ENCODE results near the gene ABCA3. TPM values are rescaled to one million over a fixed set of nuclear protein-coding genes. Genes with fewer than 3 reads are reported as not detected.

Gene ABCA3
- total RNA-seq = 10 to 100 TPM in 8 of 9 donors, 1 to 10 TPM in 1; 3.3 to 30.8 (median 23.4) TPM
- 10 to 100 TPM; 12.4 to 21.3 (median 12.8) TPM for polyA plus RNA-seq
- long read RNA-seq, donor 1 = 0 reads
- long read RNA-seq, donor 2 = 0 reads
- long read RNA-seq, donor 3 = 0 reads
- long read RNA-seq, donor 4, partial matches to known transcripts = 5 of 5 reads
- long read RNA-seq, donor 4, other reads (novel, unspliced or antisense) = 0 of 5 reads
- long read RNA-seq, donor 5, full-length matches to known transcripts = 17 of 47 reads
- long read RNA-seq, donor 5, partial matches to known transcripts = 24 of 47 reads
- long read RNA-seq, donor 5, other reads (novel, unspliced or antisense) = 6 of 47 reads
- long read RNA-seq, donor 6, partial matches to known transcripts = 4 of 4 reads
- long read RNA-seq, donor 6, other reads (novel, unspliced or antisense) = 0 of 4 reads
- long read RNA-seq, donor 7 = 0 reads
- long read RNA-seq, donor 8 = 0 reads
- long read RNA-seq, donor 9 = 0 reads
- long read RNA-seq, donor 10, partial matches to known transcripts = 8 of 8 reads
- long read RNA-seq, donor 10, other reads (novel, unspliced or antisense) = 0 of 8 reads

DNA sequence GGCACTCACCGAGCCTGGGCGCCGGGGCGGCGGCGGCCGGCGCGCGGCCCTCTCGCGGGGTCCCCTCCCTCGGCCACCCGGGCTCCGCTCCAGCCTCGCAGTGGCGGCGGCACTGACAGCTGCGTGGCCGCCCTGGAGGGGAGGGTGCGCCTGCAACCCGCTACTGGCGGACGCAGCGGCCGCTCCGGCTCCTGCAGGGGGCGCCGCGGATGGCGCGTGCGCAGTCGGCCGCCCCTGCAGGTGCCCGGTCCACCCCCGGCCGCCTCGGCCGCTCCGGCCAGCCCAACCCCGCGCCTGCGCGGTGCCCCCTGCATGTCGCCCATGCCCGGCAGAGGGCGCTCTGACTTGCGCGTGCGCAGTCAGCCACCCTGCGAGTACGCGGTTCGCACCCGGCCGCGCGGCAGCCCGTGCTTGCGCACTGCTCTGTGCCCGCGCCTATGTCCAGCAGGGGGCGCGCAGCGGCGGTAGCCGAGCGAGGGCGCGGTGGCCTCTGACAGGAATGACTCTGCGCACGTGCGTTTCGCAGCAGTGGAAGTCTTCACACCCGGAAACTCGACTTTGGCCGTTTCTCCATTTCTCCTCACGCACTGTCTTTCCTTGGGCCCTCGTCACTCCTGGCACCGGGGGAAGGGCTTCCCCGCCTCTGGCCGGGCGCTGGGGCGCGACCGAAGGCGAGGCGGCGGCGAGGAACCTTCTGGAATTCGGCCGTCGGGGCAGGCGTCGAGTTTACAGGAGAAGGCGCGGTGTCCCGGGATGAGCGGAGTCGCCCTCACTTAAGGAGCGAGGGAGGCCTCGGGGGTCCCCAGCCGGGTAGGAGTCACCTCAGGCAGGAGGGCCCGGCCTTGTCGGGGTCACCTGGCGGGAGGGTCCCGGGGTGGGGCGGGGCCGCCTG, at the start of gene ABCA3:
Gene ABCA3 (minus strand): TSS at position 165 of the 892 bp plus-strand sequence. CDS start 14,262 bp downstream, outside the sequence.
- TF ChIP-seq POLR2A (IDR thresholded peaks at IDR 0.05) (peak; percentile 28 to 46), CTCF (IDR thresholded peaks at IDR 0.05) (peak; percentile 94 to 100 (median 100))
- Histone ChIP-seq H3K27me3 (no peaks in the 10 kb centered on the region), H3K9me3 (replicated peaks in 1 of 3) (no peaks in the 10 kb centered on the region), H3K27ac (peak within 1 kb of the TSS in 3 of 5 donors; percentile 10 to 74 (median 57)), H3K36me3 (replicated peaks in 1 of 2) (no peaks in the 10 kb centered on the region), H3K4me1 (replicated peaks in 1 of 2) (peaks cover 5 to 9% of the 10 kb centered on the region in 2 donors), H3K4me3 (peak within 1 kb of the TSS in 3 of 4 donors; percentile 38 to 88 (median 45))
- peak; percentile 89 to 98 (median 95) for DNase-seq
- WGBS, 4 donors = 12 to 46% (median 24%) methylated on average over 19 to 106 of the region's 110 CpGs
- intact Hi-C loops (cut with DNase I) = loop anchor here (5.0 kb wide), 2 partner anchors 86 to 161 kb away; partner anchors contain the start of gene CCNF (in 2 of the 2)

DNA sequence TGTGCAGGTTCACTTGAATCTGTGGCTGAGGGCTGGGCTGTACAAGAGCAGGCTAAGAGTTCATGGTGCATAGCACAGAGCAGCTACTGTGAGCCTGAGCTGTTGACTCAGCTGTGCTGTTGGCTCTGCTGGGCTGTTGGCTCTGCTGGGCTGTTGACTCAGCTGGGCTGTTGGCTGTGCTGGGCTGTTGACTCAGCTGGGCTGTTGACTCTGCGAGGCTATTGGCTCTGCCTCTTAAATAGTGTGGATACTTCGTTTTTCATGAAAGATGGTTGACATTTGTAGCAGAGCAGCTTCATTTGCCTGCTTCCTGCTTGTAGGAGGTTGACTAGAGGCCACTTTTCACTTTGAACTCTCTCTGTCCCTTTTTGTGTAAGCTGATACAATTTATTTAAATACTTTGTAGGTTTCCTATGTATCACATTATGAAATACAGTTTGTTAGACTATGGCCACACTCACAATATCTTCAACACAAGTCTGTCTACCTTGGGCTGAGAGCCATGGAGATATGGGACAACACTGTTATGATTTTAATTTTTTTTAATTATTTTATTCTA, 48.4 kb upstream of the ABCA3 start:
- 0 to 37% (median 28%) methylated on average over 1 to 2 of the region's 2 CpGs for WGBS, 4 donors
- no peaks in the 10 kb centered on the region for H3K4me1 ChIP-seq (replicated peaks in 1 of 2)
- no peak overlapping the region for H3K27ac ChIP-seq
- H3K36me3 ChIP-seq (replicated peaks in 1 of 2) = no peaks in the 10 kb centered on the region
- TF ChIP-seq POLR2A (IDR thresholded peaks at IDR 0.05) = no peak
- no peak for TF ChIP-seq CTCF (IDR thresholded peaks at IDR 0.05)
- H3K4me3 ChIP-seq = no peak overlapping the region
- H3K9me3 ChIP-seq (replicated peaks in 1 of 3) = no peaks in the 10 kb centered on the region
- H3K27me3 ChIP-seq = no peaks in the 10 kb centered on the region
- no peak for DNase-seq
- intact Hi-C loops (cut with DNase I) = no loop called here

DNA sequence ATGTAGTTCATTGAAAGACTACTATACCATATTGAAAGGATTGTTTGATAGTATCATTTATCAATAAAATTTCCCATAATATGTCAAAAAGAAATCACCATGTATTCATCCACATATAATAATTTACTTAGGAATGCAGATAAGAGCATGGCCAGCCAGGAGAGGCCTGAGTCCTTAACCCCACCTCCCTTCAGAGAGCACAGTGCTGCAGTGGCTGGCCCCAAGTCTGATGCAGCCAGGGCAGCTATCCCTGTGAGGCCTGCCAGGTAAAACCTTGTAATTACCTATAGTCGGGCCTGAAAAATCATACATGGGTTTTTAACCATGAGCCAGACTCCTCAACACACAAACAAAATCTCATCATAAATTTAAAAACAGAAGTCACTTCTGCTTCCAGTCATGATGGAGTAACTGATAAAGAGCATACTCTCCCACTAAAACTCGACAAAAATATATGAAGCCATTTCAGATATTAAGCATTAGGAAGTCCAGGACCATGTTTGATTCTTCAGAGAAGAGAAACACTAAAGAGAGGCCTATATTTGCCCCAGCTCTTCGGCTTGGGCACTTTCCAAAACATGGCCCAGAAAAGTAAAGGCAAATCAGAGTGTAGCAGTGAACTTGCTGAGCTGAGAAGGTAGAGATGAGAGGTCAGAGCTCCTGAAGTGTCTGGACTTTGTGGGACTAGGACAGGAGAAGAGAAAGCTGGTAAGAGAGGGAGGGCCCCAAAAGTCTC, 47.8 kb upstream of the ABCA3 start:
- no peak overlapping the region for H3K27ac ChIP-seq
- WGBS, 4 donors = 77 to 89% (median 86%) methylated on average over 3 of the region's 3 CpGs
- H3K36me3 ChIP-seq (replicated peaks in 1 of 2) = no peaks in the 10 kb centered on the region
- no peak for DNase-seq
- H3K27me3 ChIP-seq = no peaks in the 10 kb centered on the region
- no peaks in the 10 kb centered on the region for H3K4me1 ChIP-seq (replicated peaks in 1 of 2)
- no peaks in the 10 kb centered on the region for H3K9me3 ChIP-seq (replicated peaks in 1 of 3)
- intact Hi-C loops (cut with DNase I) = no loop called here
- TF ChIP-seq CTCF (IDR thresholded peaks at IDR 0.05) (no peak), POLR2A (IDR thresholded peaks at IDR 0.05) (no peak)
- H3K4me3 ChIP-seq = no peak overlapping the region

Measured in adrenal gland (tissue), 19 donors.